K562 (cell line): ENCODE measurements around the gene IL25. TPM values are rescaled to one million over a fixed set of nuclear protein-coding genes. Genes with fewer than 3 reads are reported as not detected.

Source experiments
- CHCHD3 ChIP-seq: fragments of 250-450 bp; sonication (Bioruptor Pico); IDR thresholded peaks from 2 replicates; pipeline ENCODE4 v2.1.2; 2022; ENCODE audit warnings: mild to moderate bottlenecking
- ETV5 ChIP-seq: sonication (generic); formaldehyde crosslinking; IDR thresholded peaks from 2 replicates; pipeline ENCODE4 v1.4.0; 2020; ENCODE audit warnings: low read depth, mild to moderate bottlenecking, missing genetic modification reagents
- HEY1 ChIP-seq: fragments of 250-450 bp; sonication (Bioruptor Pico); IDR thresholded peaks from 2 replicates; pipeline ENCODE4 v1.5.0; 2020; ENCODE audit warnings: mild to moderate bottlenecking, moderate library complexity, borderline replicate concordance
- HSF4 ChIP-seq: fragments of 250-450 bp; sonication (Bioruptor Pico); IDR thresholded peaks from 2 replicates; pipeline ENCODE4 v2.1.2; 2022; ENCODE audit warnings: mild to moderate bottlenecking, moderate library complexity, borderline replicate concordance
- RB1 ChIP-seq: fragments of 450-650 bp; IDR thresholded peaks from 2 replicates; pipeline ENCODE4 v1.6.1; 2017; ENCODE audit warnings: low read depth, mild to moderate bottlenecking
- REST ChIP-seq, 2 experiments: fragments of 450-650 bp; formaldehyde crosslinking in 1 of 2; IDR thresholded peaks; 2 replicates each; pipeline versions ENCODE4 v1.4.0 to v1.6.1; 2014 to 2020; ENCODE audit warnings: mild to moderate bottlenecking in 2 of 2, borderline replicate concordance in 1 of 2, low read depth in 1 of 2
- RFX7 ChIP-seq: fragments of 250-450 bp; sonication (Bioruptor Pico); IDR thresholded peaks from 2 replicates; pipeline ENCODE4 v1.5.1; 2021; ENCODE audit warnings: mild to moderate bottlenecking
- TCF7L2 ChIP-seq: fragments of 150-350 bp; IDR thresholded peaks from 2 replicates; pipeline ENCODE4 v1.6.1; 2016; ENCODE audit warnings: low read depth, mild to moderate bottlenecking, low read length, moderate library complexity
- ZBTB40 ChIP-seq, 2 experiments: fragments of 450-650 bp in 1 of 2; sonication (generic) in 1 of 2; formaldehyde crosslinking in 1 of 2; IDR thresholded peaks; 2 replicates each; pipeline versions ENCODE4 v1.7.1 to v1.9.0; 2016 to 2022; ENCODE audit warnings: inconsistent platforms in 1 of 2, mild to moderate bottlenecking in 1 of 2, missing genetic modification reagents in 1 of 2
- ZC3H8 ChIP-seq: fragments of 450-650 bp; IDR thresholded peaks from 2 replicates; pipeline ENCODE4 v1.6.1; 2017
- ZNF239 ChIP-seq: fragments of 250-450 bp; sonication (Bioruptor Pico); IDR thresholded peaks from 2 replicates; pipeline ENCODE4 v1.4.0; 2020; ENCODE audit warnings: mild to moderate bottlenecking
- ZNF324 ChIP-seq: fragments of 250-450 bp; sonication (Bioruptor Pico); IDR thresholded peaks from 2 replicates; pipeline ENCODE4 v1.4.0; 2020; ENCODE audit warnings: mild to moderate bottlenecking
- polyA plus RNA-seq, 8 experiments: library from polyadenylated mRNA; depleted of rRNA in 4 of 8; stranded (reverse) in 5 of 8; unstranded in 3 of 8; fragments of >200 nt; fragmentation: Nextera tagmentation in 2 of 8; fragmentation: Illumina TruSeq in 1 of 8; extraction: Ambion mirVana in 2 of 8; extraction: Trizol in 1 of 8; gene quantifications; 2 replicates each; pipeline versions ENCODE4 v1.2.1 to v1.2.3, GENCODE V29; 2011 to 2014; ENCODE audit warnings: inconsistent platforms in 1 of 8, missing spikeins in 1 of 8
- total RNA-seq, 7 experiments: library from RNA; depleted of rRNA in 6 of 7; stranded (reverse); fragments of >200 nt in 6 of 7; fragmentation: Illumina TruSeq in 2 of 7; extraction: Trizol in 2 of 7; gene quantifications; 2 replicates each; pipeline versions ENCODE4 v1.2.1 to v1.2.3, GENCODE V29; 2011 to 2021; ENCODE audit warnings: low replicate concordance in 1 of 7

Gene IL25
- total and polyA plus RNA-seq, 9 of the 15 experiments (the other 6 are each of a cell fraction or from before 2014, with no cell fraction given) = not detected

- TF ChIP-seq REST (IDR thresholded peaks at IDR 0.05; ENCODE audit: borderline replicate concordance) (no peak), REST (CRISPR knock-in tag; IDR thresholded peaks at IDR 0.05; ENCODE audit: low read depth) (no peak), HEY1 (CRISPR knock-in tag) (no peak), RFX7 (CRISPR knock-in tag) (no peak), TCF7L2 (no peak), HSF4 (no peak), ZNF324 (CRISPR knock-in tag) (no peak), ZNF239 (CRISPR knock-in tag) (no peak), CHCHD3 (CRISPR knock-in tag) (no peak), ETV5 (CRISPR knock-in tag) (no peak), ZC3H8 (no peak), ZBTB40 (IDR thresholded peaks at IDR 0.05) (no peak), ZBTB40 (CRISPR knock-in tag; IDR thresholded peaks at IDR 0.05) (no peak), RB1 (no peak)
These were observed 15.3 kb upstream of the IL25 start (continued) for GRCh38 chr14:23357261-23357660.
